Measurements from ENCODE around the gene NDUFB5. TPM values are rescaled to one million over a fixed set of nuclear protein-coding genes. Genes with fewer than 3 reads are reported as not detected.

The NDUFB5 gene
- total and polyA plus RNA-seq, 4 donors, result 32.5 to 131 (median 59.5) TPM

Other genes with a start within 250 kb of the NDUFB5 start
- 10 to 100 TPM; 56.4 to 84.9 TPM for gene GNB4, start 153.3 kb upstream of the NDUFB5 start, total RNA-seq
- 10 to 100 TPM; 12.7 to 26.0 TPM for gene GNB4, start 153.3 kb upstream of the NDUFB5 start, polyA plus RNA-seq
- gene ACTL6A, start 41.9 kb upstream of the NDUFB5 start, total RNA-seq, result 10 to 100 TPM; 22.5 to 24.8 TPM
- 10 to 100 TPM; 22.9 to 35.4 TPM for gene ACTL6A, start 41.9 kb upstream of the NDUFB5 start, polyA plus RNA-seq
- gene MRPL47, start 156 bp upstream of the NDUFB5 start, total RNA-seq, result 10 to 100 TPM; 19.7 to 23.7 TPM
- gene MRPL47, start 156 bp upstream of the NDUFB5 start, polyA plus RNA-seq, result 10 to 100 TPM; 34.0 to 39.7 TPM
- gene USP13, start 48.2 kb downstream of the NDUFB5 start, total RNA-seq, result 1 to 10 TPM; 6.9 to 9.3 TPM
- gene USP13, start 48.2 kb downstream of the NDUFB5 start, polyA plus RNA-seq, result 1 to 10 TPM; 3.5 to 4.9 TPM

Data from aorta (tissue), 4 donors.